ENCODE results near the gene CEP83.

CEP83 gene

DNA sequence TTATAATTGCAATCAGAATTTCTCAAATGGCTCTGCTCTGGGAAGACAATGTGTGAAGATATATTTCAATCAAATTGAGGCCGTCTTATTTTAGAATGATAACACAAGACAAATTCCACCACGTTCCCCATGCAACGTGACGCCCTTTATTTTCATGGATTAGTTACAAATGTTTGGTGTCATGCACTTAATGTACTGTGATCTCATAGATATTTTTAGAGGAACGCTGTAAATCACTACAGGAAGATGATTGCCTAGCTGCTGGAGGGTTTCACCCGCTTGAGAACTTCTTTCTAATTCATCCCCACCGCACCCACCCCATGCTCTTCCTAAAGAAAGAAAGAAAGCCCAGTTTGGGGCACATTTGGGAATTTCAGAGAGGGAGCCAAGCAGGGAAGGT, 194.1 kb downstream of the CEP83 start:
- H3K9me3 Mint-ChIP-seq = no peaks in the 10 kb centered on the region
- H3K27ac Mint-ChIP-seq = no peak overlapping the region
- peaks cover 72% of the 10 kb centered on the region for H3K4me1 Mint-ChIP-seq
- no peak overlapping the region for H3K4me3 Mint-ChIP-seq
- no peaks in the 10 kb centered on the region for H3K27me3 Mint-ChIP-seq
- H3K36me3 Mint-ChIP-seq = peaks cover 19% of the 10 kb centered on the region

DNA sequence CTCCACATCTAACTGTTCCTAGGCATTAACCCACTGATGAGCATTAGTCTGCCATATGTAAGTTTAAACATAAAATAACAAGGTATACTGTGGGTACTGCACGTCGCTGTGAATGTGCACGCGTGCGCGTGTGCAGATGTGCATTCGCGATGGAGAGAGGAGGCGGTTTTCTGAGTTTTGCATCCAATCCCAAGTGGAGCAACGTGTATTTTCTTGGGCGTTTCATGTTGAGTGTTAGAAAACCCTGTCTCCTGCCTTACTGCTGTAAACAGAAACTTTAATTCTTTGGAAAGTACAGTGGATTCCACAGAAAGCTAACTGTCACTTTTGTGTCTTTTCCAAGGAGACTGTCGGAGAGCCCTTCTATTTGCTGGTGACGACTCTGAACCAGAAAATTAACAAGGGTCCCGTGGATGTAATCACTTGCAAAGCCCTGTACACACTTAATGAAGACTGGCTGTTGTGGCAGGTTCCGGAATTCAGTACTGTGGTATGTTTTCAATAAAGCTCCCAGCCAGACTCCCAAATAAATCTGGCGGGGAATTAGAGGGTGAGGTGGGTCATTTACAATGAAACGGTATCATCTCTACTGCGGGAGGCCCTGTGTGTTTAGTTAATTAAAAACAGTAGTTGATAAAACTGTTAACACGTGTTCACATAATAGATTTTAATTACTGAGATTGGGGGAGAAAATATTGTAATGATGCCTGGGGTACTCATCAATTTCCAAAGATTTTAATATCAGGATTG, 194.8 kb downstream of the CEP83 start:
- H3K27me3 Mint-ChIP-seq = no peaks in the 10 kb centered on the region

DNA sequence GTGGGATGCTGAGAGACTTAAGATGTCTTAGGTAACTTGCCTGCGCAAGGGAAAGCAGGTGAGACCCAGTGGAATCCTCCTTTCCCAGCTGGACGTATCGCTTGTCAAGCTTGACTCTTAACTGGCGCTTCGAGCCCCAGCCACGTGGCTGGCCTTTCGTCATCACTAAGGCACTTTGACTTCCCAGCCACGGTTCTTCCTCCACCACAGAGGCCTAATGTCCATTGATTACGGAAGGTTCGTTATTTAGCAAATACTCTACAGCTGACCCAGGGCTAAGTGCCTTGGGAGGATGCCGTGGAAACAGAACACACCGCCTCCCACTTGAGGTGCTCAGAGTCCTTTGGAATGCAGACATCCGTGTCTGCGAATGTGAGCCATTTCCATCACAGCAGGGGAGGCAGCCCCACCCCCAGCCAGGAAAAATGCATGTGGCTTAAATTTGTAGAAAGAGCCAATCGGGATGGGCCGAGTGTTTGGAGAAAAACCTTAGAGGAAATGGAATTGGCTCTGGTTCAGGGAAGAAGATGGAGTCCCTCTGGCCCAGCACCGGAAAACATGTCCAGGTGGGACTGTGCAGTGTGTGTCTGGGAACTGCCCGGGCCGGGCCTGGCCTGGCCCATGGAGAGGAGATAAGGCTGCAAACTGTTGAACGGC, 195.6 kb downstream of the CEP83 start:
- H3K9me3 Mint-ChIP-seq = no peaks in the 10 kb centered on the region
- H3K27me3 Mint-ChIP-seq = no peaks in the 10 kb centered on the region
- peak overlapping the region; percentile 55 for H3K4me3 Mint-ChIP-seq
- H3K36me3 Mint-ChIP-seq = peaks cover 19% of the 10 kb centered on the region
- H3K4me1 Mint-ChIP-seq = peaks cover 60% of the 10 kb centered on the region
- peak overlapping the region; percentile 74 for H3K27ac Mint-ChIP-seq

More for the DNA sequence above, 194.8 kb downstream of the CEP83 start:
- Mint-ChIP-seq H3K4me1 (peaks cover 69% of the 10 kb centered on the region), H3K9me3 (no peaks in the 10 kb centered on the region), H3K4me3 (no peak overlapping the region), H3K27ac (no peak overlapping the region), H3K36me3 (peaks cover 19% of the 10 kb centered on the region)

DNA sequence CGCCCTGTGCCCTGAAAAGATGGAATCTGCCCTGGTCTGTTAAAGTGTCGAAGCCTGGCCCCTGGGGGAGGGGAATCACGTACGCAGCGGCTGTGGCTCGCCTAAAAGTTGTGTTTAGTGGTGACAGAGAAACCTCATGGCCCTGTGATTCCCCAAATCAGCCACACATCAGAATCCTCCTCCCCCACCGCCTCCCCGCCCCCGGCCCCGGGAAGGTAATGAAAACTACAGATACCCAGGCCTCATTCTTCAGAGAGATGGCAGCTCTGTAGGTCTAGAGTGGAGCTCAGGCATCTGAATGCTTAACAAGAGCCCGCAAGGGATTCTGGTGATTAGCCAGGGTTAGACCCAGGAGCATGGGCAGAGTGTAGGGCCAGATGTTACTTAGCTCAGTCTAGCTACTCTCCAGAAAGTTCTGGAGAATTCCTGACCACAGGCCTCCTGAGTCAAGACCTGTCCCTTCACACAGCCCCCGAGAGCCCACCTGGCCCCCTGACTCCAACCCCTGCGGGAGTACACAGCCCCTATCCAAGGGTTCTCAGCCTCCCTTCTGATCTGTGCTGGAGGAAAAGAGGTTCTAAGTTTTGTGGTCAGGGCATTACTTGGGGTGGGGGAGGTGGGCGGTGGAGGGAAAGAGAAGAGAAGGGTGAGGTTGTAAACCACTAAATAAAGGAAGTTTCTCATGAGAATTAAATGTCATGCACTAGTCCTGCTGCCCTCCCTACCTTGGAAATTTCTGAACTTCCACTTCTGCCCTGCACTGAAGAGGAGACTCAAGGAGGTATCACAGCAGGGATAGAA, 196.5 kb downstream of the CEP83 start:
- H3K4me3 Mint-ChIP-seq = peak overlapping the region; percentile 94
- H3K9me3 Mint-ChIP-seq = no peaks in the 10 kb centered on the region
- peaks cover 17% of the 10 kb centered on the region for H3K36me3 Mint-ChIP-seq
- peak overlapping the region; percentile 98 for H3K27ac Mint-ChIP-seq
- H3K4me1 Mint-ChIP-seq = peaks cover 53% of the 10 kb centered on the region
- no peaks in the 10 kb centered on the region for H3K27me3 Mint-ChIP-seq

DNA sequence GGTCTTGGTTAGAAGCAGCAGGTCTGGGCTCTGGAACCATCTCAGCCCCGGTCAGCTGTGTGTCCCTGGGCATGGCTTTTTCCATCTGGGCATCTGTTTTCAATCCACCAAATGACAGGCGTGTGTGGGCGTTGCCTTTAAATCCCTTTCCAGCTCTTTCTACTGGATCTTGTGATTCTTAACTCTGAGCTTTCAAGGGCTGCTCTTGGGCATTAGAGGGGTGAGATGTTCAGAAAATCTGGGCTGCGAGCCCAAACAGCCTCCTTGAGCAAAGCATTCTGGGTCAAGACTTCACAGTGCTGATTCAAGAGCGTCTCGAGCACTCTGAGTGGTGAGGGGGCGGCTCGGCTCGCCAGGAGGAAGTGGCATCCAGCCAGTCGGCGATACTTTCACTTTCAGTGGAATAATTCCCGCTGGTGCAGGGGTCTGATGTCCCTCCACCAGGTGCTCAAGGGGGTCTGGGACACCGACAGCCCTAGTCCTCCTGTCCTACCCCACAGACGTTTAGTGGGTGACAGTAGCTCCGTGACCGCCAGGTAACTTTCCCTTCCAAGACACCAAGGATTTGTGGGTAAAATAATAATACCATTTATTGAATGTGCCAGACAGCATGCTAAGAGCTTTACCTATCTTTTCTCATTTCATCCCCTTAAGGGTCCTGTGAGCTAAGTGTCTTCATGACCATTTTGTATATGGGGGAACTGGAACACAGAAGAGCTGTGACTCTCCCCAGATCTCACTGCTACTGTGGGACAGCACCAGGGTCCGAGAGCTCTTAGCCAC, 197.2 kb downstream of the CEP83 start:
- Mint-ChIP-seq H3K4me1 (peaks cover 46% of the 10 kb centered on the region), H3K36me3 (peaks cover 16% of the 10 kb centered on the region), H3K27me3 (no peaks in the 10 kb centered on the region)

DNA sequence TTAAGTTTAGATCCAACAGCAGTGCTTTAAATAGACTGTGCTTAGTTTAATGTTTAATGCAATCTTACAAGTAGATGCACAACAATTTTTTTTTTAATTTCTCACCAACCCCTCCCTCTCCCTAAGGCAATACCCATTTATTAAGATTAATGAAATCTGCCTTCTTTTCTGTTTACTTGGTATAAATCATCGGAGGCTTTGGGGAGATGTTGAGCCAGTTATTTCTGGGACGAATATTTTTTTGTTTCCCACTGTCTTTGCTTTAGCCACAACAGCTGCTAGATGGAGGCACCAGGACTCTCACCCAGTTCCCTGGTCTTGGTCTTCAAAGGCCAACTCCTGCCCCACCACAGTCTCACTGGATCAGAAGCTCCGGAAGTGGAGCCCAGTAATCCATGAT, 197.9 kb downstream of the CEP83 start:
- H3K9me3 Mint-ChIP-seq = no peaks in the 10 kb centered on the region
- H3K36me3 Mint-ChIP-seq = peaks cover 14% of the 10 kb centered on the region
- peak overlapping the region; percentile 98 for H3K27ac Mint-ChIP-seq
- no peaks in the 10 kb centered on the region for H3K27me3 Mint-ChIP-seq
- peak overlapping the region; percentile 94 for H3K4me3 Mint-ChIP-seq
- peaks cover 39% of the 10 kb centered on the region for H3K4me1 Mint-ChIP-seq

More for the DNA sequence above, 197.2 kb downstream of the CEP83 start:
- Mint-ChIP-seq H3K4me3 (peak overlapping the region; percentile 94), H3K27ac (peak overlapping the region; percentile 98), H3K9me3 (no peaks in the 10 kb centered on the region)

DNA sequence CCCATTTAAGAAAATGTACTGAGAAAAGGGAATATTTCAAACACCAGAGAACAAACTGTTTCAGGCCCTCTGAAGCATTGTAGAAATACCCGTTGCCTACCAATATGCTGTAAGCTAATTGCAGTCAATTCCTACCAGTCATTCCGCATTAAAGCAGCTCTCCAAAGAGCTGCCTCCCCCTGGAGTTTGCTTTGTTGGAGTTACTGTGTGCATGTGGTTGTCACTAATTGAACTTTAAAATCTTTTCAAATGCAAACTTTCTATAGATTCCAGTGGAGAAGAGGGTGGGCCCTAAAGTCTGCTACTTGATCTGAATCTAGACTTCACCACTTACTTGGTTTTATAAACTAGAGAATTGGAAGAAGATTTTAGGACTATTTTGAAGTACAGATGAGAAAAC, 198.5 kb downstream of the CEP83 start:
- H3K27ac Mint-ChIP-seq = no peak overlapping the region
- H3K36me3 Mint-ChIP-seq = peaks cover 18% of the 10 kb centered on the region
- H3K9me3 Mint-ChIP-seq = no peaks in the 10 kb centered on the region
- H3K27me3 Mint-ChIP-seq = no peaks in the 10 kb centered on the region
- H3K4me1 Mint-ChIP-seq = peaks cover 38% of the 10 kb centered on the region
- H3K4me3 Mint-ChIP-seq = no peak overlapping the region

DNA sequence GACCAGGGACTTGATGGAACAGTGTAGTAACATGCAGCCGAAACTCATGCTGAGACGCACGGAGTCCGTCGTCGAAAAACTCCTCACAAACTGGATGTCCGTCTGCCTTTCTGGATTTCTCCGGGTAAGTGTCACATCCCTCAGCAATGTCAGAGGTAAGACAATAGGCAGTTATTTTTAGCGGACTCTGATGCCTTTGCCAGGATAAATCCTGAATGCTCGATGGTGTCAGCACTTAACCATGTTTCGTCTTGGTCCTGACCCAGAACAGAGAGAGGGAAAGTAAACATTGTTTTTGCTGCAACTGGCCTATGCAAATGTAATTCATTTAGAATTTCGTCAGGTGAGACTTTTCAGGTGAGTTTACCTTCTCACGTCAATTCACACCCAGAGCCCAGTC, 198.9 kb downstream of the CEP83 start:
- Mint-ChIP-seq H3K27me3 (no peaks in the 10 kb centered on the region), H3K36me3 (peaks cover 17% of the 10 kb centered on the region), H3K4me1 (peaks cover 34% of the 10 kb centered on the region), H3K9me3 (no peaks in the 10 kb centered on the region), H3K4me3 (no peak overlapping the region), H3K27ac (no peak overlapping the region)

DNA sequence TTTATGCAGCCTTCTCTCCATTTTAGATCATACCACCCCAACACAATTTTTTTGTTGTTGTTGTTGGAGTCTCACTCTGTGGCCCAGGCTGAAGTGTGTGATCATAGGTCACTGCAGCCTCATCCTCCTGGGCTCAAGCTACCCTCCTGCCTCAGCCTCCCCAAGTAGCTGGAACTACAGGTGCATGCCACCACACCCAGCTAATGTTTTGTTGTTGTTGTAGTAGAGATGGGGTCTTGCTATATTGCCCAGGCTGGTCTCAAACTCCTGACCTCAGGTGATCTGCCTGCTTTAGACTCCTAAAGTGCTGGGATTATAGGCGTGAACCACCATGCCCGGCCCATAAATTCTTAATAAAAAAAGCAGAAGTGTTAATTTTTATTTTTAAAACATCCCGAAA, 199.7 kb downstream of the CEP83 start:
- H3K36me3 Mint-ChIP-seq = peaks cover 11% of the 10 kb centered on the region
- no peaks in the 10 kb centered on the region for H3K27me3 Mint-ChIP-seq
- H3K4me1 Mint-ChIP-seq = peaks cover 32% of the 10 kb centered on the region
- H3K4me3 Mint-ChIP-seq = no peak overlapping the region
- H3K9me3 Mint-ChIP-seq = no peaks in the 10 kb centered on the region
- H3K27ac Mint-ChIP-seq = no peak overlapping the region

DNA sequence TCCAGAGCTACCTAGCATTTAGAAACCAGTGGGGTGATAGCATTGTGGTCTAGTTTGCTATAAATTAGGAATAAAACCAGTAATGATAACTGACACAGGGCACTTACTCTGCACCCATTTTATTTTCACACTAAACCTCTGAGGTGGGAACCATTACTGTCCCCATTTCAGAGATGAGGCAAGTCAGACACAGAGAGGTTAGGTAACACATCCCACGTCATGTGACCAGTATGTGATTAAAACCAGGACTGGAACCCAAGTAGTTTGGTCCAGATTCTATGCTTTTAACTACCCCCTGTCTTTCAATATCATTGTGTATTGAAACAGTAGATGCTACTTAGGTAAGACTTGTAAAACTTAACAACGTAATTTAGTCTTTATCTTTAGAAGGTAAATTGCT, 201.1 kb downstream of the CEP83 start:
- H3K4me3 Mint-ChIP-seq = no peak overlapping the region
- H3K9me3 Mint-ChIP-seq = no peaks in the 10 kb centered on the region
- H3K27me3 Mint-ChIP-seq = no peaks in the 10 kb centered on the region
- no peak overlapping the region for H3K27ac Mint-ChIP-seq
- H3K4me1 Mint-ChIP-seq = peaks cover 19% of the 10 kb centered on the region
- peaks cover 13% of the 10 kb centered on the region for H3K36me3 Mint-ChIP-seq

Measured in activated naive CD4-positive, alpha-beta T cell treated with anti-CD3 and anti-CD28 coated beads, Interleukin-2, amount 50 U/mL, for 24 hours (primary cell).